ENCODE data around the gene DOCK6.

DOCK6 gene

GRCh38 chr19:11261971-11262839, at the start of gene DOCK6:
TSS of gene DOCK6 (minus strand) at chr19:11262524. CDS start at chr19:11262440, 84 bp downstream.
- no peak for DNase-seq (ENCODE audit: low spot score)

GRCh38 chr19:11306337-11306736, 44.0 kb upstream of the DOCK6 start:
- no peak for DNase-seq (ENCODE audit: low spot score)

GRCh38 chr19:11304936-11305335, 42.6 kb upstream of the DOCK6 start:
- DNase-seq (ENCODE audit: low spot score): no peak

GRCh38 chr19:11300811-11301120, 38.4 kb upstream of the DOCK6 start:
- DNase-seq (ENCODE audit: low spot score): no peak

GRCh38 chr19:11299946-11300810, 37.9 kb upstream of the DOCK6 start:
- DNase-seq (ENCODE audit: low spot score): no peak

- DNase-seq (ENCODE audit: low spot score): no peak
Observed at GRCh38 chr19:11296264-11296663, 33.9 kb upstream of the DOCK6 start.

DNA sequence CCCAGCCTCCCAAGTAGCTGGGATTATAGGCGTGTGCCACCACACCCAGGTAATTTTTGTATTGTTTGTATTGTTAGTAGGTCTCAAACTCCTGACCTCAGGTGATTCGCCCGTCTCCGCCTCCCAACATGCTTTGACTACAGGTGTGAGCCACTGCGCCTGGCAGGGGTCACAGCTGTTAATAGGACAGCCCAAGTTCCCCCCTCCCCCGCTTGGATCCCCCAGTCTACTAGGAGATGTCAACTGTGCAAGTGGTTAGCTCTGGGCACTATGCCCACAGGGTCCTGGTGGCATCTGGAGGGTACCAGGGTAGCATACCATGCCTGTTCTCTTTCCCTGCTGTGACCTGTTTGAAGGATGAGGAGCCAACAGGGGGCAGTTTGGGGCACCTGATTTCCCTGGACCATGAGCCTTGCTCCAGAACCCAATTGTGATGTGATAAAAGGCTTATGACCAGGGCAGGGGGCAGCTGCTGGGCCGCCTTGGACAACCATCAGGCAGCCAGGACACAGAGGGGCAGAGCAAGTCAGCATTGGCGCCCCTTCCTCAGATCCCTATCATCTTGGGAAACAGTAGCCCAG, 33.4 kb upstream of the DOCK6 start, which contains the start of gene TSPAN16:
TSPAN16 (plus strand) TSS at position 496 of the 581 bp plus-strand sequence. CDS start 138 bp downstream, outside the sequence.
- no peak for DNase-seq (ENCODE audit: low spot score)

DNA sequence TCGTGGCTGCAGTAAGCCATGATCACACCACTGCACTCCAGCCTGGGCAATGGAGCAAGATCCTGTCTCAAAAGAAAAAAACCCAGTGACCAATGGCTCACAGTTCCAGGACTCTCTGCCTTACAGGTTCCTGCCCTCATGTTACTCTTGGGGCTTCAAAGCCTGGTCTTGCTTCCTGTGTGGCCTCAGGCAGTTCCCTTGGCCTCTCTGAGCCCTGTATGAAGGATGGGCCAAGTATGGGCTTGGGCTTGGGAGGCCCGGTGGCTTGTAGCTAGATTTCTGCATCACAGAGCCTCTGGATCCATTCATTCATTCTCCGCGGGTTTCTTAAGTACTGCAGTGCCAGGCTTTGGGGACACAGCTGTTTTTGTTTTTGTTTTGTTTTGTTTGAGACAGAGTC, 32.9 kb upstream of the DOCK6 start:
- no peak for DNase-seq (ENCODE audit: low spot score)

DNA sequence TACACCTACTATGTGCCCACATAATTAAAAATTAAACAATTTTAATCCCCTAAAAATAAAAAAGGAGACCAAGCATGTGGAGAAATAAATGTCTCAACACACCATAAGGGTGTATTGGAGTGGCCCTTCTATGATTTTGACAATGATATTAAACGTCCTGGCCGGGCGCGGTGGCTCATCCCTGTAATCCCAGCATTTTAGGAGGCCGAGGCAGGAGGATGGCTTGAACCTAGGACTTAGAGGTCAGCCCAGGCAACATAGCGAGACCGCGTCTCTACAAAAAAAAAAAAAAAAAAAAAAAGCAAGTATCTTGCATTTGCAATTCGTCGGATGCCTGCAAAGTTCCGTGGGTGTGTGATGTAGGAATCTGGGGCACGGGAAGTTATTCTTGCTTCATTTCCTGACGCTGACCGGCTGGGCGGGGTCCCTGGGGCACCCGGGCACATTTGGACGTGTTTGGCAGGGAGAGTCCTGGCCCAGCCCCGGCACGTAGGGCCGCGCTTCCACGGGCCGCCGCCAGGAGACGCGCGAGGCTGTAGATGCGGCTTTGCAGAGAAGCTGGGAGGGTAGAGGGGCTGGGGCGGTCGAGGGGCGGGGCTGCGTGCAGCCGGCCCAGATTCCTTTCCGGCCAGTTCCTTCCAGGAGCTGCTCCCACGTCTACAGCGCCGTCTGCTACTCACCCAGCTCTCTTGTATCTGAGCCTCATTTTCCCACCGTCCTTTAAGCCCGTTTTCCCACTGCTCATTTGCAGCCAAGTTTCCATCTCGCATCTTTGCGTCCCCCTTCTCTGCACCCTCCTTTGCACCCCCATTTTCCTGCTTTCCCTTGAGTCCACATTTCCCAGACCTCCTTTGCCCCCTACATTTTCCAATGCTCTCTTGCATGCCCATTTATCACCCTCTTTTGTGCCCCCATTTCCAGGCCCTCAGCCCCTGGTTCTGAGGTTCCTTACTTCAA, 31.4 kb upstream of the DOCK6 start:
- peak; percentile 87 for DNase-seq (ENCODE audit: low spot score)

DNA sequence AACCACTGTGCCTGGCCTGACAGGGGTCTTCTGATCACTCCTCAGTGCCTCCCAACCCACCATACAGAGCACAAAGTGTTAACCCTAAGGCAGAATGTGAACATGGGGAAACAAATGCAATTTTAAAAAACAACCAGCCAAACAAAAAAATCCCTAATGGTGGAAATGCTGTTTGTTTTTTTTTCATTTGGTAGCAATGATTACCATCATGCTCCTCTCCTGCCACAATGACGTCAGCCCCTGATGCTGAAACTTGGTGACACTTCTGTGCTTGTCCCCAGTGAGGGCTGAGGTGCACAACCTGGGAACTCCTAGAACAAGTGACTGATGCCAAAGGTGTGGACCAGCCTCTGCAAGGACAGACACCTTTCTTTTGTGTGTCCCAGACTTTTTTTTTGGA, 29.7 kb upstream of the DOCK6 start:
- no peak for DNase-seq (ENCODE audit: low spot score)

GRCh38 chr19:11291415-11291814, 29.1 kb upstream of the DOCK6 start:
- DNase-seq (ENCODE audit: low spot score): no peak

DNA sequence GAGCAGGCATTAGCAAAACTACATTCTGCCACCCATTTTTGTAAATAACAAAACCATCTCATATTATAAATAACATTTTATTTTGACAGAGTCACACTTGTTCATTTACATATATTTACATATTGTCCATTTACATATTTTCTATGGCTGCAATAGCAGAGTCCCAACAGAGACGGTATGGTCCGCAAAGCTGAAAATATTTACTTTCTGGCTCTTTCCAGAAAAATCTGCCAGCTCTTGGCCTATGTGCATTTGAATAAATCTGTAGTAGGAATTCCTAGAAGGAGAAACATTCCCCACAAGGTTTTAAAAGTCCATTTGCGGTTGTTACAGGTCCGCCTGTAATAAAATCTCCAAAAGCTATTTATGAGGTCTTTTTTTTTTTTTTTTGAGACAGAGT, 27.9 kb upstream of the DOCK6 start:
- no peak for DNase-seq (ENCODE audit: low spot score)

GRCh38 chr19:11288349-11288748, 26.0 kb upstream of the DOCK6 start:
- no peak for DNase-seq (ENCODE audit: low spot score)

DNA sequence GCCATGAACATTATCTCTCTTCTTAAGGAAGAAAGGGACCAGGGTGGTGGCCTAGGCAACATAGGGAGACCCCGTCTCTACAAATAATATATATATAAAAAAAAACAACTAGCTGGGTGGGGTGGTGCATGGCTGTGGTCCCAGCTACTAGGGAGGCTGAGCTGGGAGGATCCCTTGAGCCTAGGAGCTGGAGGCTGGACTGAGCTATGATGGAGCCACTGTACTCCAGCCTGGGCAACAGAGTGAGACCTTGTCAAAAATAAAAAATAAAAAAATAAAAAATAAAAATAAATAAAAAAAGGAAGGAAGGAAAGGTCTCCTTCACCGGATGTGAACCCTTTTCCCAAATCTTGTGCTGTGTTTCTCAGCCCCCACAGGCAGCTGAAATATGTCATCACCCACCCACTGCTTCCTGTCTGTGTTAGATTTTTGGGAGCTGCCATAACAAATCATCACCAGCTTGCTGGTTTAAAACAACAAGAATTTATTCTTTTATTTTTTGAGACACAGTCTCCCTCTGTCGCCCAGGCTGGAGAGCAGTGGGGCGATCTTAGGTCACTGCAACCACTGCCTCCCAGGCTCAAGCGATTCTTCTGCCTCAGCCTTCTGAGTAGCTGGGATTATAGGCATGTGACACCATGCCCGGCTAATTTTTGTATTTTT, 24.1 kb upstream of the DOCK6 start:
- DNase-seq (ENCODE audit: low spot score): no peak

DNA sequence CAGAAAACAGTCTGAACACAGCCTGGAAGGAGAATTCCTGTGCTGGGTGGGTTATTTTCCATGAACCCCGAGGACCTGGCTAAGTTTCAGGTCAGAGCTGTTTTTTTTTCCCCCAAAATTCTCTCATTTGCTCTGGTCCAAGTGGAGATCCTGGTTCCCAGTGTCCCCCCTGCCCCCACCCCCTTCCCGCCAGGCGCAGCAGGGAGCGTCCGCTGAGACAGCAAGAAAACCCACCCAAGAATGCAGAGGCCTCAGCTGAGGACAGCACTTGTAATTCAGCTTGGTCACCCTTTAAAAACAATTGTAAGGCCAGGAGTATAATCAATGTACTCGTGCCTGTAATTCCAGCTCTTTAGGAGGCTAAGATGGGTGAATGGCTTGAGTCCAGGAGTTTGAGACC, 22.2 kb upstream of the DOCK6 start:
- no peak for DNase-seq (ENCODE audit: low spot score)

DNA sequence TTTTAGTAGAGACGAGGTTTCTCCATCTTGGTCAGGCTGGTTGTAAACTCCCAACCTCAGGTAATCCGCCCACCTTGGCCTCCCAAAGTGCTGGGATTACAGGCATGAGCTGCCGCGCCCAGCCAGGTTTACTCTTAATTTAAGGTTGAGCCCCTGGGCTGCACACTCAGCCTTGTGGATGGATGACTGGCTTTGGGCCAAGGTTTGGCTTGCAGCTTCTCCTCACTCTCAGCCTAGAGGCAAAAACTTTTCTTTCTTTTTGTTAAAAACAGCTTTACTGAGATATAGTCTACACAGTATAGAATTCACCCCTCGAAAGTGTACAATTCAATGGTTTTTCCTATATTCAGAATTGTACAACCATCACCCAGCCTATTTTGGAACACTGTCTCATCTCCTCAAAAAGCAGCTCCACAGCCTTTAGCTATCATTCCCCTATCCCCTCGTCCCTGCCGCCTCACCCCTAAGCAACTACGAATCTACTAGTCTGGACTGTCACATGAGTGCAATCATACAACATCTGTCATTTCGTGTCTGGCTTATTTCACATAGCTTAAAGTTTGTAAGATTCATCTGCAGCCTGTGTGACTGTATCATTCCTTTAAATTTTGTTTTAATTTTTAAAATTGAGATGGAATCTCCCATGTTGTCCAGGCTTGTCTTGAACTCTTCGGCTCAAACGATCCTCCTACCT, 19.2 kb upstream of the DOCK6 start:
- DNase-seq (ENCODE audit: low spot score): no peak

- no peak for DNase-seq (ENCODE audit: low spot score)
Observed at GRCh38 chr19:11279505-11280236, 17.3 kb upstream of the DOCK6 start.

- DNase-seq (ENCODE audit: low spot score): no peak
Observed at GRCh38 chr19:11278670-11279069, 16.3 kb upstream of the DOCK6 start.

DNA sequence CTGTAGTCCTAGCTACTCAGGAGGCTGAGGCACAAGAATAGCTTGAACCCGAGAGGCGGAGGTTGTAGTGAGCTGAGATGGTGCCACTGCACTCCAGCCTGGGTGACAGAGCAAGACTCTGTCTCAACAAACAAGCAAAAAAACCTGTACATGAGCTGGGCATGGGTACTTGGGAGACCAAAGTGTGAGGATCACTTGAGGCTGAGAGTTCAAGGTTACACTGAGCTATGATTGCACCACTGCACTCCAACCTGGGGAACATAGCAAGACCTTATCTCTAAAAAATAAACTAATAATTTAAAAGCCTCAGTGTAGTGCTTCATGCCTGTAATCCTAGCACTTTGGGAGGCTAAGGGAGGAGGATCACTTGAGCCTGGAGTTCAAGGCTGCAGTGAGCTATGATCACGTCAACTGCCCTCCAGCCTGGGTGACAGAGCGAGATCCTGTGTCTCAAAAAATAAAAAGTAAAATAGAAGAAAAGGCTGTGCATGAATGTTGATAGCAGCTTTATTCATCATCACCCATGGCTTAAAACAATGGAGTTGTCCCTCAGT, 12.3 kb upstream of the DOCK6 start:
- DNase-seq (ENCODE audit: low spot score): no peak
